ENCODE results near the gene TNKS1BP1. TPM values are rescaled to one million over a fixed set of nuclear protein-coding genes. Genes with fewer than 3 reads are reported as not detected.

TNKS1BP1 gene
- total RNA-seq, 1 donor from 2014 or later, result 14.3 TPM

GRCh38 chr11:57325735-57326048 is 940 bp upstream of the TNKS1BP1 start:
- no peaks in the 10 kb centered on the region for H3K27me3 Mint-ChIP-seq
- H3K4me3 Mint-ChIP-seq, result peak overlapping the region; percentile 89
- ChIA-PET CTCF (interaction anchor here (0.6 to 1.4 kb wide), 5 partner anchors 10 to 421 kb away, joined by 3 to 8 read pairs (median 3); partner anchors contain the start of gene SSRP1), POLR2A (interaction anchor here (1.0 to 3.5 kb wide), 8 partner anchors 10 to 416 kb away, joined by 3 to 92 read pairs (median 6); partner anchors contain the start of genes SELENOH, SLC43A1, SSRP1 and TIMM10)
- no peak for ATAC-seq (ENCODE audit: low read depth)
- H3K9me3 Mint-ChIP-seq, result no peaks in the 10 kb centered on the region
- peaks cover 38% of the 10 kb centered on the region for H3K4me1 Mint-ChIP-seq
- no peak for DNase-seq
- TF ChIP-seq CTCF (IDR thresholded peaks at IDR 0.05), result no peak
- intact Hi-C loops (cut with micrococcal nuclease), result loop anchor here (1.0 to 10.0 kb wide), 5 partner anchors 10 to 1253 kb away; partner anchors contain the start of genes SSRP1 and TIMM10
- peak overlapping the region; percentile 95 for H3K27ac Mint-ChIP-seq
- peaks cover 58% of the 10 kb centered on the region for H3K36me3 Mint-ChIP-seq (ENCODE audit: low read depth)

DNA sequence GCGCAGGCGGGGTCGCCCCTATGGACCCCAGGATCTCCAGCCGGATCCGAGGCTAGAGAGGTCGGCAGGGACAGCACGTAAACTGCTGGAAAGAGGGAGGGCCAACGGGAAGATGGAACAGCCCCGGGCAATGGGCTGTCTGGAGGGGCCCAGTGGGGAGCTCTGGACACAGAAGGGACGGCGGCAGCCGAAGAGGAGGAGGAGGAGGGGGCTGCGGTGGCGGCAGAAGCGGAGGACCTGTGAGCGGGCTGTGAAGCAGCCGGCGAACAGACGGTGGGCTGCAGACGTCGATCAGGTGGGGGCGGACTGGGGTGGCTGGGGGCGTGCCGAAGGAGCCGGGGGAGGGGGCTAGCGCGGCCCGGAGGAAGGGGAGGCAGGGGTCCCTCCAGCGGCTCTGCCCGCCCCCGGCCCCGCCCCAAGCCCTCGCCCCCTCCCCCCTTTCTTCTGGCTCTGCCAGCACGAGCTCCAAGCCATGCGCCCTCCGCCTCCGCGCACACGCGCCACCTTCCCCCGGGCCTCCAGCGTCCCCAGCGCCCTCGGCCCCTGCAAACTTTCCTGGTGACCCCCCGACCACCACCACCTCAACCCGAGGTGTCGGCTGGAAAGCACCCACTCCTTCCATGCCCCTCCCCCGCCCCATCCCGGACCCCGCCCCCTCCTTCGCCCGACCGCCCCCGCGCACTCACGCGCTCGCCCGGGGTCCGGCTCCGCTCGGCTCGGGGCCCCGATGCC is 432 bp downstream of the TNKS1BP1 start:
- H3K27me3 Mint-ChIP-seq, result no peaks in the 10 kb centered on the region
- peaks cover 28% of the 10 kb centered on the region for H3K4me1 Mint-ChIP-seq
- peak overlapping the region; percentile 71 for H3K27ac Mint-ChIP-seq
- H3K4me3 Mint-ChIP-seq, result peak overlapping the region; percentile 86
- TF ChIP-seq CTCF (IDR thresholded peaks at IDR 0.05), result no peak
- no peak for ATAC-seq (ENCODE audit: low read depth)
- intact Hi-C loops (cut with micrococcal nuclease), result loop anchor here (10.0 kb wide), 1 partner anchor 1200 kb away; no protein-coding TSS in a partner anchor
- ChIA-PET CTCF (interaction anchor here (1.4 kb wide), 1 partner anchor 21 kb away, joined by 5 read pairs; no protein-coding TSS in a partner anchor), POLR2A (interaction anchor here (0.6 to 3.5 kb wide), 8 partner anchors 11 to 417 kb away, joined by 4 to 92 read pairs (median 5); partner anchors contain the start of genes SELENOH, SLC43A1, SSRP1 and TIMM10)
- DNase-seq, result no peak
- no peaks in the 10 kb centered on the region for H3K9me3 Mint-ChIP-seq
- peaks cover 44% of the 10 kb centered on the region for H3K36me3 Mint-ChIP-seq (ENCODE audit: low read depth)

DNA sequence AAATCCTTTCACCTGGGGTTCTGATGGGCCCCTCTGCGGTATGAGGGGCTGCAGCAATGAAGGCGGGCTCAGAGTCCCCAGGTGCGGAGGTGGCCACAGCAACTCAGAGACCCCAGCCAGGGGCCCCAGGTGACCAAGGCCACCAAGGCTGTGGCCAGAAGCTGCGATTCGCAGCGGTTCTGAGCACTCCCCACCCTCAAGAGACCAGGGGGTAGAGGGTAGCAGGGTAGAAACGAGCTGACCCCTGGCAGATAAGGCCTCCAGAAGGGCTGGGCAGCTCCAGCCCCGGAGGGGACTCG is 948 bp downstream of the TNKS1BP1 start:
- H3K27me3 Mint-ChIP-seq, result no peaks in the 10 kb centered on the region
- ChIA-PET POLR2A (interaction anchor here (0.6 to 3.5 kb wide), 4 partner anchors 12 to 242 kb away, joined by 5 to 92 read pairs (median 6); partner anchors contain the start of genes SSRP1 and TIMM10), CTCF (no interaction called here)
- H3K9me3 Mint-ChIP-seq, result no peaks in the 10 kb centered on the region
- H3K36me3 Mint-ChIP-seq (ENCODE audit: low read depth), result peaks cover 41% of the 10 kb centered on the region
- intact Hi-C loops (cut with micrococcal nuclease), result loop anchor here (10.0 kb wide), 1 partner anchor 1201 kb away; no protein-coding TSS in a partner anchor
- H3K27ac Mint-ChIP-seq, result peak overlapping the region; percentile 71
- TF ChIP-seq CTCF (IDR thresholded peaks at IDR 0.05), result no peak
- ATAC-seq (ENCODE audit: low read depth) (no peak), DNase-seq (no peak)
- peak overlapping the region; percentile 86 for H3K4me3 Mint-ChIP-seq
- peaks cover 28% of the 10 kb centered on the region for H3K4me1 Mint-ChIP-seq

DNA sequence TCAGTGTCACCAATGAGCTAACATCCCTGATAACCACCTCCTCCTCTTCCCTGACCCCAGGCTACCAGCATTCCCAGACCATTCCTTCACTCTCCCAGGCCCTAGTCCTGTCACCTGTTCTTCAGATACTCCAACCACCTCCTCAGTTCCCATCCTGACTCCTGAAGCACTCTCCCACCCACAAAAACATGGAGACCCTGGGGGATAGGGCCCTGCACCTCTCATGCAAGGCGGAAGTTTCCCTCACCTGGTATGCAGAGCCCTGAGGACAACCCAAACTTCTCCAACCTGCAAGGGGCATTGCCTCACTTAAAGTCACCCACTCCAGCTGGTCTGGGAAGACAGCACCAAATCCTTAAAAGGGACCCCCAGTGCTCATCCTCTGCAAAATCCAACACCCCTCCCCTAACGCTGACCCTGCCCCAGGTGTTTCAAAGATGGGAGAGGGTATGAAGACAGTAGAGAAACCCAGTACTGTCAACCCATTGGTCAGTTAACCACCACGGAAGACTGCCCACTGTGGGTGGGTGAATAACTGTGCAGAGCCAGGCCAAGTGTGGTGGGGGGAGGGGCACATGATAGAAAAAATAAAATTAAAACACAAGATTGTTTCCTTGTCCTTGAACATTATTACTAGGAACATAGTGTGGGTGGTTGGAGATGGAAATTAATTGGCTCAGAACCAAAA is 1.4 kb downstream of the TNKS1BP1 start:
- no peak for TF ChIP-seq CTCF (IDR thresholded peaks at IDR 0.05)
- CTCF ChIA-PET, result no interaction called here
- Mint-ChIP-seq H3K36me3 (ENCODE audit: low read depth) (peaks cover 36% of the 10 kb centered on the region), H3K4me1 (peaks cover 28% of the 10 kb centered on the region), H3K4me3 (peak overlapping the region; percentile 86), H3K9me3 (no peaks in the 10 kb centered on the region), H3K27me3 (no peaks in the 10 kb centered on the region), H3K27ac (peak overlapping the region; percentile 71)
- DNase-seq, result no peak
- POLR2A ChIA-PET, result interaction anchor here (1.0 kb wide), 1 partner anchor 13 kb away, joined by 4 read pairs; the partner anchor contains the start of gene SSRP1
- no peak for ATAC-seq (ENCODE audit: low read depth)
- intact Hi-C loops (cut with micrococcal nuclease), result loop anchor here (10.0 kb wide), 1 partner anchor 1201 kb away; no protein-coding TSS in a partner anchor

Data from activated B cell treated with CpG ODN at 0.5 μM for 24 hours (primary cell).